ENCODE results near the gene KIRREL2.
"Not testable (repeated sequence)": the region's sequence is repeated elsewhere in the genome, so short reads cannot be mapped to it uniquely, and the experiment has no call there.

KIRREL2 gene

GRCh38 chr19:35856546-35857149 is at the start of gene KIRREL2:
Gene KIRREL2 (plus strand): TSS chr19:35856911. CDS start chr19:35857120, 209 bp downstream.
- DNase-seq = peak; percentile 78

GRCh38 chr19:35807633-35808032 is 49.1 kb upstream of the KIRREL2 start:
- DNase-seq = no peak

GRCh38 chr19:35811317-35812219 is 45.1 kb upstream of the KIRREL2 start:
- DNase-seq = no peak

- DNase-seq = no peak
These were observed 44.3 kb upstream of the KIRREL2 start, which contains the start of gene PRODH2 for GRCh38 chr19:35812220-35813042. Gene PRODH2 (minus strand): TSS chr19:35812845. CDS start chr19:35812805, 40 bp downstream.

DNA sequence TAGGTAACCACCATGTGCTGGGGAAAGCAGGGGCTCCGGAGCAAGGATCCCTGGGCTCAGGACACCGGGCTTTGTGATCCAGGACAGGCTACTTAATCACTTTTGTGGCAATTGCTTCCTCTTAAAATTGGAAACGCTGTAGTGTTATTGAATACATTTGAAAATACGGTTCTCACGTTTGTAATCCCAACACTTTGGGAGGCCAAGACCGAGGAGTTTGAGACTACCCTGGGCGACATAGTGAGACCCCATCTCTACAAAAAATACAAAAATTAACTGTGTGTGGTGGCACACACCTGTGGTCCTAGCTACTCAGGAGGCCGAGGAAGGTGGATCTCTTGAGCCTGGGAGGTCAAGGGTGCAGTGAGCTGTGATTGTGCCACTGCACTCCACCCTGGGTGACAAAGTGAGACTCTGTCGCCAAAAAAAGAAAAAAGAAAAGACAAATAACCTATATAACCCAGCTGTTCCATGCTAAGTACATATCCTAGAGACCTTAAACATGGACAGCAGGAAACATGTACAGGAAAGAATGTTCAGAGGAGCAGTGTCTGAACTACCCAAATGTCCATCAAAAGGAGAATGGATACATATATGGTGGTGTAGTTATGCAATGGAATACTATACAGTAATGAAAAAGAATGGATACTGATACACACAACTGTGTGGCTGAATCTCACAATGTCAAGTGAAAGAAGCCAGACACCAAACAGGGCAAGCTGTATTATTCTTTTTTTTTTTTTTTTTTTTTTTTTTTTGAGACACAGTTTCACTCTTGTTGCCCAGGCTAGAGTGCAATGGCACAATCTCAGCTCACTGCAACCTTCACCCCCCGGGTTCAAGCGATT is 43.4 kb upstream of the KIRREL2 start:
- no peak for DNase-seq

- DNase-seq = no peak
These were observed 40.4 kb upstream of the KIRREL2 start for GRCh38 chr19:35816262-35816661.

DNA sequence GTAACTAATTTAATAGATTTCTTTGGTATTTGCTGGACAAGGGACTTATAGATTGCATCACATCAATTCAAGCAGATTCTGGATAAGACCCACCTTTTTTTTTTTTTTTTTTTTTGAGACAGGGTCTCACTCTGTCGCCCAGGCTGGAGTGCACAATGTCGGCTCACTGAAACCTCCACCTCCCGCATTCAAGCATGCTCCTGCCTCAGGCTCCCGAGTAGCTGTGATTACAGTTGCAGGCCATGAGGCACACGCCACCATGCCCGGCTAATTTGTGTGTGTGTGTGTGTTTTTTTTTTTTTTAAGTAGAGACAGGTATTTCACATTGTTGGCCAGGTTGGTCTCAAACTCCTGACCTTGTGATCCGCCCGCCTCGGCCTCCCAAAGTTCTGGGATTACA is 39.9 kb upstream of the KIRREL2 start:
- DNase-seq = no peak

DNA sequence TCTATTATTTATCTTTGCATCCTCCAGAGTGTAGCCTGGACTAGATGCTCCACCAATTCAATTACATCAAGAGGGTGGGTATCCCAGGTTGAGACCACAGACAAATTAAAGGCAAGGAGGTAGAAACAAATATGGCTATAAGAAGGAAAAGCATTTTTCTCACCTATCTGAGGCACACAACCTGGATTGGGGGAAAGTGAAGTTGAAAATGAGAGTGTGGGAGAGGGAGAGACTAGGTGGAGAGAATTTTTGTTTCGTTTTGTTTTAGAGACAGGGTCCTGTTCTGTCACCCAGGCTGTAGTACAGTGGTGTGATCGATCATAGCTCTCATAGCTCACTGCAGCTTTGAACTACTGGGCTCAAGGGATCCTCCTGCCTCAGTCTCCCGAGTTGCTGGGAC is 38.3 kb upstream of the KIRREL2 start:
- DNase-seq = no peak

- DNase-seq = no peak
These were observed 34.1 kb upstream of the KIRREL2 start for GRCh38 chr19:35822579-35822978.

- DNase-seq = no peak
These were observed 32.6 kb upstream of the KIRREL2 start for GRCh38 chr19:35824150-35824549.

GRCh38 chr19:35828692-35829301 is 27.9 kb upstream of the KIRREL2 start:
- DNase-seq = peak; percentile 76

DNA sequence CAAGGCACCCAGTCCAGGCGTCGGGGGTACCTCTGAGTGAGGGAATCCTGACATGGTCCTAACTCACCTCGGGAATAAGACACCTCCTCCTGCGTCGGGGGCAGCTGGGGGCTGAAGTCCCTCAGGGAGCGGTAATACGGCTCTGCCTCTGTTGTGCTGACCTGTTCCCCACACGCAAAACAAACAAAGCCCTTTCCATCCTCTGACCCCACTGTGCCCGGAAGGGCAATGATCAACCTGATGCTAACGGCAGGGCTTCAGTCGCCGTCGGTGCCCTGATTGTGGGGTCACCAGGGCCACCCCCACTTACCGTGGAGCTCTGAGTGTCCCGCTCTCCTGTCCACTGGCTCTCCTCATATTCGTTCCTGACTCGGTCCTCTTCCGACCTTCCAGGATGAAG is 25.7 kb upstream of the KIRREL2 start:
- no peak for DNase-seq

GRCh38 chr19:35832054-35832453 is 24.7 kb upstream of the KIRREL2 start:
- DNase-seq = no peak

DNA sequence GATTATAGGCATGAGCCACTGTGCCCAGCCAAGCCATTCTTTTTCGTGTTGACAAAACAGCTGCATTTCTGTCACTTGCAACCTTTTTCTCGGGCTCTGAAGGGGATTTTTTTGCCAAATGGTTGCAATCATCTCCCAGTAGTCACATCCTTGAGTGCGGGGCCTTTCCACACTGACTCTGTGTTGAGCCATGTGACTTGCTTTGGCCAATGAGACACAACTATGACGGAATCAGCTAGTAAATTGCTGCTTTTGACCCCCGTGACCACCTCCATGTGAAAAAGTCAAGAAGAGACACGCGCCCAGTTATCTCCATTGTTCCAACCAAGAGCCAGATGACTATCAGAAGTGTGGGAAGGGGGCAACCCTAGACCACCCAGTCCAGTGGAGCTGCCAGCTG is 22.7 kb upstream of the KIRREL2 start:
- DNase-seq = no peak

DNA sequence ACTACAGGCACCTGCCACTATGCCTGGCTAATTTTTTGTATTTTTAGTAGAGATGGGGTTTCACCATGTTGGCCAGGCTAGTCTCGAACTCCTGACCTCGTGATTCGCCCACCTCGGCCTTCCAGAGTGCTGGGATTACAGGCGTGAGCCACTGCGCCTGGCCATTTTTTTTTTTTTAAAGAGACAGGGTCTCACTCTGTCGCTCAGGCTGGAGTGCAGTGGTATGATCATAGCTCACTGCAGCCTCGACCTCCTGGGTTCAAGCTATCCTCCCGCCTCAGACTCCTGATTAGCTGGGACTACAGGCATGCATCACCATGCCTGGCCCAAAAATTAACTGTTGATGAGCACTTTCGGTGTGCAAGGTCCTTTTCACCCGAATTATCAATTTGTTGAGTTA is 20.6 kb upstream of the KIRREL2 start:
- DNase-seq = not testable (repeated sequence)

GRCh38 chr19:35841961-35842595 is 14.6 kb upstream of the KIRREL2 start:
- no peak for DNase-seq

GRCh38 chr19:35842666-35843272 is 13.9 kb upstream of the KIRREL2 start:
- DNase-seq = no peak

DNA sequence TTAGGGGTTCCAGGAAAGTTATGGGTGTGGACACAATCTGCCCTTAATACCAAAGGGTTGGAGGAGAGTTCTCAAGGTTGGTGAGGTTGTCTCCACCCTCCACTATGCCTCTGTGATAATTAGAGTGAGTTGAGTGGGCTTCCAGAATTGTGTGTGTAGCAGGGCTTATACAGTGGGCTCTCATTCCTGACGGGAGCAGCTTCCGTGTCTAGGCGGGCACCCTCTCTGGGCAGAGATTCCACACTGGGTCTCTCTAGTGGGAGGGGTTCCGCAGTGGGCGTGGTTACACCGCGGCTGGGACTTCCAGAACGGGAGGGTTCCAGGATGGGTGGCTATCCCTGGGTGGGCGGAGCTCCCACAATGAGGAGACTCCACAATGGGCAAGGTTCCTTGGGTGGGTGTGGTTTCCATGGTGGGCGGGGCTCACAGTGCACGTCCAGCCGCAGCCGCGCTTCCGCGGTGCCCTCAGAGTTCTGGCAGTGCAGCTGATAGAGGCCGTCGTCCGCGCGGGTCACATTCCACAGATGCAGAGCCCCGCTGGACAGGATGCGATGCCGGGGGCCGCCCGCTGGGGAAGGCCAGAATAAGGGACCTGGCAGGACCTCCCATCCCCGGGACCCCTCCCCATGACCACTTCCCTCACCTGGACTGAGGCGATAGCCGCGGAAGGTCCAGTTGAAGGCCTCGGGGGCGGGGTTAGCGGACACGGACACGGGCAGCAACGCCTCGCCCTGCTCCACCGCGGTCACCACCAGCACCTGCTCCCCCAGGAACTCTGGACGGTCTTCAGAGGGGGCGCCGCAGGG is 12.8 kb upstream of the KIRREL2 start:
- no peak for DNase-seq

GRCh38 chr19:35844482-35845214 is 12.1 kb upstream of the KIRREL2 start:
- no peak for DNase-seq

All from activated effector memory CD4-positive, alpha-beta T cell treated with anti-CD3 and anti-CD28 coated beads, Interleukin-2, amount 50 U/mL, for 16 hours (primary cell).